ENCODE results near the gene KCNK7.

GRCh38 chr11:65637032-65637557 lies 41.5 kb upstream of the KCNK7 start:
- TF ChIP-seq CTCF (IDR thresholded peaks at IDR 0.05 in 4 of 5, conservative IDR thresholded peaks at IDR 0.05 in 1 of 5): no peak
- no peak for TF ChIP-seq POLR2A (IDR thresholded peaks at IDR 0.05)
